ENCODE measurements around the gene PDLIM3.

DNA sequence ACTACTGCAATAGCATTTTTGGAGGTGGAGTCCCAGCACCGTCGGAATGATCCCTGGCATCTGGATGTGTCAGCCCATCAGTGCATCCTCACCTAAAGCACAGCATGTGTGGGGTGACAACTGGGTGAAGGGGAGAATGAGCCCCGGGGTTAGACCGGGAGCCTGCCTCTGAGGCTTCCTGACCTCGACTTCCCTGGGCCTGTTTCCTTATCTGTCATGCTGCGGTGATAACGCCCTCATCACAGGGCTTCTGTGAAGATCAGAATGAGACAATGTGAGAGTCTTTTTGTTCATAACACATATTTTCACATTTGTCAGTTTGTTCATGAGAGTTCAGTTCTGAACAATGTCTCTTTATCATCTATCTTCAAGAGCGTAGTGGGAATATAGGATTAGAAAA is 31.1 kb upstream of the PDLIM3 start:
- TF ChIP-seq EZH2 (IDR thresholded peaks at IDR 0.05; ENCODE audit: low read depth) (no peak), CTCF (conservative IDR thresholded peaks at IDR 0.05) (no peak)
